ENCODE measurements around the gene OGT. TPM values are rescaled to one million over a fixed set of nuclear protein-coding genes. Genes with fewer than 3 reads are reported as not detected.
"Not testable (repeated sequence)": the region's sequence is repeated elsewhere in the genome, so short reads cannot be mapped to it uniquely, and the experiment has no call there.

Gene OGT
- polyA plus RNA-seq, 5 donors = 174 to 344 (median 305) TPM

DNA sequence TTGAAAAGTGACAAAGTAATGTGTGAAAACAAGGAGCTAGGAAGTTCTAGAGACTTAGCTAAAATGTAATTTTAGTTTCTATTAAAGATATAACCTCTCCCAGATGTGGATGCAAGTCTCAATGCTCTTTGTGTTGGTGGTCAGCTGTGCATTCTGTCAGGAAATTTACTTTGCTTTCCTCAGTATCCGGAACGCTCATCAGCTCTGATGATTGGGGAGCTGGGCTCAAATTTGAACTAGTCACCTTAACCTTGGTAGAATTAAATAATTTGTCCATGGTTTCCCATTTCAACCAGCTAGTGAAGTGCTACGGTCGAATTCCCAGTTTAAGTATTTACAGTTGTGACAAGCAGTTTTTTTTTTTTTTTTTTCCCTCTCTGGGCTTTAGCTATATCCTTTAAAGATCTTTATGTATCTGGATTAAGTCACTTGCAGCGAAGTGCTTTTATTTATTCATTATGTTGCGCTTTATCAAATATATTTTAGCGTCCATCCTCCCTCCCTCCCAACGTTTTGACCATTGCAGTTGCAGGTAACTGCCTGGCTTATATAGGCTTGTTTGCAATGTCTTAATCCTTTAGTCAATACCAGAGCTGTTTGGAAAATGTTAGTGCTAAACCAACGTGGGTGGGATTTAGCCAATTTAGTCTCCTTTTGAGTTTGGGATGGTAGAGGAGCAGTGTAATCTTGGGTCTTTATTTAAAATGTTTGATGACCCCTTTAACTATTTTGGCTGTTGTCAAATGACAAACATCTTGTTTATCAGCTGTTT lies 2.1 kb downstream of the OGT start:
- no peak for DNase-seq

DNA sequence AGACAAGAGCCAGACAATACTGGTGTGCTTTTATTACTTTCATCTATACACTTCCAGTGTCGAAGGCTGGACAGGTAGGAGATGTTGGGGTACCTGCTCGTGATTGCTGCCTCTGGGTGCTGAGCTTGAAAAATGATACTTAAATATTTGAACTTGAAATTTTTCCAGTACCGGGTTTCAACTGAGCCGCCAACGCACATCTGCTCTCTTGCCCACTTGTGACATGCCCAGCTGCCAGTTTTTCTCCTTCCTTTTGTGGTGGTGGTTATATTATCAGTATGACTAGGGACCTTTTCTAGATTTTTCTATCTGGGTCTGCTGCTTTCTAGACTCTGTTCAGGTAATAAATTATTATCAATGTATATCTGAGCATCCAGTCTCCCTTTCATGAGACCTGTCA lies 3.4 kb downstream of the OGT start:
- DNase-seq = no peak

DNA sequence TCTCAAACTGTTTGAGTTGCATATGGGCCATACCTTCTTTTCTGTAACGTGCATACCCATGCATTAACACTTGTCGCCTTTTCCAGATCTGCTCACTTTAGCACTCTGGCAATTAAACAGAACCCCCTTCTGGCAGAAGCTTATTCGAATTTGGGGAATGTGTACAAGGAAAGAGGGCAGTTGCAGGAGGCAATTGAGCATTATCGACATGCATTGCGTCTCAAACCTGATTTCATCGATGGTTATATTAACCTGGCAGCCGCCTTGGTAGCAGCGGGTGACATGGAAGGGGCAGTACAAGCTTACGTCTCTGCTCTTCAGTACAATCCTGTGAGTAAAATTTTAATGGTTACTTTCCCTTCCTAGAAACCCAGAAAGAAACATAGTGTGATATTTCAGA lies 4.8 kb downstream of the OGT start:
- no peak for DNase-seq

DNA sequence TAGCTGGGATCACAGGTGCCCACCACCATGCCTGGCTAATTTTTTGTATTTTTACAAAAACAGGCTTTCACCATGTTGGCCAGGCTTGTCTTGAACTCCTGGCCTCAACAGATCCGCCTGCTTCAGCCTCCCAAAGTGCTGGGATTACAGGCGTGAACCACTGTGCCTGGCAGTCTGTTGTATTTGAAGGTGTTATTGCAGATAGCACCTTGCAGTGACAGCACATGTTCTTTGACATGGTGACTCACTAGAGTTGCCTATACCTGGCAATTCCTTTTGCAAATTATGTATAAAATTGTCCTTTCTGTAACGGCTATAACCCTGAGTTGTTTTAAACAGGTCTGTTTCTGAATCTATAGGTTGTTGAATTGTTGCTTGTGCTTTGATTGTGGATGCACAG lies 7.9 kb downstream of the OGT start:
- no peak for DNase-seq

DNA sequence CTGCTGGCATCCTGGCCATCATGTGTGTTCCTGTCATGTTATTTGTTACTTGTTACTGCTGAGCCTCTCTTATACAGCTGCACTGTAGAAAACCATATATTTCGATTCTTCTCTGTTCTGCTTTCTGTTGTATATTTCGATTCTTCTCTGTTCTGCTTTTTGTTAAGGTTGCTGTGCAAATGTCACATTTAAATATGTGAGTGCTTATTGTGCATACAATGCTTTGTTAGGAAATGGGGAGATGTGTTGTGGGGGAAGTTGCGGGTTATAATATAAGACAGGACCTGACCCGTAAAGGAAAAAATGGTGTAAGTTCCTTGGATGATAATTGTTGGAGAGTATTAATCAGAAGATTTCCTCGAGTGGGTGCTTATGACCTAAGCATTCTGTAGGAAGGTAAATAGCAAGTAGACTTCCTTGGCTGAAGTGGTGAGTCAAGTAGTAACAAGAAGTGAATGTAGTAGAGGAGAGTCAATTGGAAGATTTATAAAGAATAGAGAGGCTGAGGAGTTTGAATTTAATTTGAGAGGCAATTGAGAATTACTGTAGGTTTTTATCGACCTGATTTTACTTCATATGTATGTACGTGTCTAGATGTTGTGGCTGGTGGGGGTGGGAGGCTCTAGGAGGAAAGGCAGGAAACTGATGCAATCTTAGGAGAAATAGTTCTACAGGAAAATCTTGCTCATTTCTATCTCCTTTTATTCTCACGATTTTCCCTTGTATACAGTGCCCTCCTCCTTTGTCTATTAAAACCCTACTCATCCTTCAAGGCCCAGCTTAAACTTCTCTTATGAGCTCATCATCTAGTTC lies 8.5 kb downstream of the OGT start:
- DNase-seq = no peak

DNA sequence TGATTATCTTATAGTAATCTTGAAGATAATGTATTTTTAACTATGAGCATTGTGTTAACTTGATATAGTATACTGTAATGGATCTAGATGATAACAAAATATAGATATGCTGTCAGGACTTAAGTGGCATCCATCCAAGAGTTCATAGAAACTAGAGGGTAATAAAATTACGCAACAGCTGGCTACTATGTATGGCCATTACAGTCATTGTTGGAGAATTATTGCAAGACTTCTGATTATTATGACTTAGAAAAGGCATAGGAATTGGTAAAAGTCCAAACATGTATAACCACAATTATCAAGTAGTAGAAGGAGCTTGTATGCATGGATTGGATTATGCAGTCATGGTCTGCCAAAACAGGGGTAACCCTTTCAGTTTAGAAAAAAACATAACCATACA lies 9.5 kb downstream of the OGT start:
- peak in 1 of 2 donors; percentile 50 for DNase-seq

DNA sequence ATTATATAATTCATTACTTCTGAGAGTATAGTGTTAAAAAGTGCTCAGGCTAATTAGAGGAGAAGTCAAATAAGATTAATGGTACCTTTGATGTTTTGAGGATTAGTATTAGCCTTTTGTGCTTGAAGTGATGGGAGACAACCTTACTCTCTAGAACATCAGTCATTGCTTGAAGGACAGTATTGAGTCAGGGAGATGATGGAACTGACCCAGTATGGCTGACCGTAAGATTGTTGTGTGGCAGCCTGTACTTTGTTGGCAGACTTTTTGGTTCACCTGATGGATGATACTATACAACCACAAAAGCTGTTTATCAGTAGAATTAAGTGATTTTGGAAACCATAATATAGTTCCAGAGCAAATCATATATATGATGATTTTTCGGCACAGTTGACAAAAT lies 9.9 kb downstream of the OGT start:
- no peak for DNase-seq

DNA sequence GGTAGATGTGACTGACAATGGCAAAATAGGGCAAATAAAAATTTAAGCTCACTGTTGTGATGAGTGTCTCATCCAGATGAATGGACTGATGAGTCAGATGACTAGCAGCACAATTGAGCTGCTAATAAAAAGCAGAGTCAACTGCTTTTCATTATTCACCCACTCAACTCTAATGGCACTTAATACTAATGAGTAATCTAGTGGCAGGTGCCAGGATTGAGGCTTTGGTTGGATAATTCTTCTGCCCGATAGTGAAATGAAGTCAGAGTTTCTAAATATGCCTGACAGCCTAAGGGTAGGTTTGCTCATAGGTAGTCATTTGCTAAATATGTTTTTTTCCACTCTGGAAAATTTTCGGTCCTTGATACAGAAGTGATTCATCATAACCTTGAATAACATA lies 10.4 kb downstream of the OGT start:
- DNase-seq = no peak

DNA sequence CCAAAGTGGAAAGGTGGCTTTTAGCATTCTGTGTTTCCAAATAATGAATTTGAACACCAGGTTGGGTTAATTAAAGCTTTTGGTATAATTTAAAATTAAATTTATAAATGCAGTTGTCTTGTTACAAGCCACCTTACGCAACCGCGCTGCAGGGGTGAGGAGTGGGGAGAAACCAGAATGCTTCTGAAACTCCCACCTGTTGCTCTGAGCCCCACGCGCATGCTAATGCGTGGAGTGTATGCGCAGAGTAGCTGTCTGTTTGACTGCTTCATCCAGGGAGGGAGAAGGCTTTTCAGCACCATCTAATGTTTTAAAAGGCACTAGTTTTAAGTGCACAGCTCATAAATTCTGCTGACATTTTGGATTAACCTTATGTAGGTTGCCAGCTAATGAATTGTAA lies 12.5 kb downstream of the OGT start:
- no peak for DNase-seq

DNA sequence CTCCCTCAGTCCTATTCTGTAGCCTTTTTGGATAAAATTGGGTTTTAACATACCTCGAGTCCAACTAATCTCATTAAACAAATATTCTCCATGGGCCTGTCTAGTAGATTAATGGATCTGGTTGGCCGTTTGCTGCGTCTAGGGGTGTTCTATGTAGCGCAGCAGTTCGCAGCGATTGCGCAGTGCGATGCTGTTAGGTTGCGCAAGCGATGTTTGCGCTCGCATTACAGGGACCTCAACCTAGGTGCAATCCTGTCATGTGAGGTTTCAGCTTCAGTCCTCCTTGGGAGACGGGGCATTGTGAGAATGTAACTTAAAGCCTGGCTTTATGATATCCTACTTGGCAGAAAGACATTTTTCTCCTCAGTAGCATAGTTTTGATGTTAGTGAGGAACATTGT lies 14.0 kb downstream of the OGT start:
- no peak for DNase-seq

DNA sequence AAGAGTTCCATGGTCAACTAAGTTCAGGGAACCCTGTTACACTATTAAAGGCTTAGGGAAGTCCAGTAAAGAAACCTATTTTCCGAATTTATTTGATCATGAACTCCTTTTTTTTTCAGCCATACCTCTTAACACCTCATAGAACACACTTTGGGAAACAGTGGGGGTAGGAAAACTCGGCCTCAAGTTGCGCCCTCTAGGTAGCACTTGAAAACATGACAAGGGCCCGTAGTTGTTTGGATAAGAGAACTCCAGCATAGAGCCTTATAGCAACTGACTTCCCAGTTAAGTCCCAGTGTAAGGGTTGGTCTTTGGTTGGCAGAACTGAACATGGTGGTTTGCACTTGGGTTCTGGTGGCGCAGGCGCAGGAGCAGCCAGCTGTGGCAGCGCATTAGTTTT lies 14.4 kb downstream of the OGT start:
- DNase-seq = no peak

DNA sequence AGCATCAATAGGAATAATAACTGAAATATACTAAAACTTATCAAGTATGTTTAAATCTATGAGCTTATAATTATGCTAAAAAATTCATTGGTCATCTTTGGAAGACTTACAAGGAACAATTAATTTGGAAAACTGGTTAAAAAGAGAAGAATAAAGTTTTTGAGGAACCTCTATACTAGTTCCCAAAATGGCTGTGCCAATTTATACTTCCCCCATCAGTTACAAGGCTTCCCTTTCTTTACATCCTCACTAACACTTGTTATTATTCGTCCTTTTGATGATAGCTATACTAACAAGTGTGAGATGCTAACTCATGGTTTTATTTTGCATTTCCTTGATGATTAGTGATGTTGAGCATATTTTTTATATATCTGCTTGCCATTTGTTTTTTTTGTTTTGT lies 17.1 kb downstream of the OGT start:
- DNase-seq = no peak

DNA sequence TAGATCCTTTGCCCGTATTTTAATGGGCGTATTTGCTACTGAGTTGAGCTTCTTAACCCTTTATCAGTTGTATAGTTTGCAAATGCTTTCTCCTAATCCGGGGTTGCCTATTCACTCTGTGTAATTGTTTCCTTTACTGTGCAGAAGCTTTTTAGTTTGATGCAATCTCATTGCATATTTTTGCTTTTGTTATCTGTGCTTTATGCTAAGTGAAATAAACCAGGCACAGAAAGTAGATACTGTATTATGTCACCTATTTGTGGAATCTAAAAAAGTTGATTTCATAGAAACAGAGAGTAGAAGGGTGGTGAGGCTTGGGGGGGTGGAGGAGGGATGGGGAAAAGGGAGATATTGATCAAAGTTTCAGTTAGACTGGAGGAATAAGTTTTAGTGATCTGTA lies 17.7 kb downstream of the OGT start:
- no peak for DNase-seq

DNA sequence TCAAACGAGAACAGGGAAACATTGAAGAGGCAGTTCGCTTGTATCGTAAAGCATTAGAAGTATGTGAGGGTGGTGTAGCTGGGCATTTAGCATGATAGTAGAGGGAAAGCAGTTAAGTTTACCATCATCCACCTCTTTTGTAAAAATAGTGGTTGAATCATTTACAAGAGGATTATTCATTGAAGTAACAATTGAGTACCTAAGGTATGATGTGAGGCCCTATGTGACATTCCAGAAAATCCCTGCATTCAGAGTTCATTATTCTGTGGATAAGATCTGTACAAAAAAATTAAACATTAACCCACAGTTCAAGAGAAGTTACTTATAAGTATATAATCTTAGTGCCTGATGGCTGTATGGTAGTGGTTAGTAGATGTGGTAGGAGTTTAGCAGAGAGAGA lies 23.1 kb downstream of the OGT start:
- DNase-seq = no peak

DNA sequence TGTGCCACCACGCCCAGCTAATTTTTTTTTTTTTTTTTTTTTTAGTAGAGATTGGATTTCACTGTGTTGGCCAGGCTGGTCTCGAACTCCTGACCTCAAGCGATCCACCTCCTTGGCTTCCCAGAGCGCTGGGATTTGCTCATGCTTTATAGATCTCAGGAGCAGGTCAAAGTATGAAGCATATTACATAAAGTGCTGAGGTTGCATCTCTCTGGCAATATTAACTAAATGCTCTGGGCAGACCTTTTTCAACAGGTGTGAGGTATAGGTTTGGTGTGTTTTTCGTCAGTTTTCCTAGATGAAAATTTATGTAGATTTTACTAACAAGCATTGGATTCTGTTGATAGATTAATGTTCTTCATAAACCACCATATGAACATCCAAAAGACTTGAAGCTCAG lies 26.0 kb downstream of the OGT start:
- no peak for DNase-seq

DNA sequence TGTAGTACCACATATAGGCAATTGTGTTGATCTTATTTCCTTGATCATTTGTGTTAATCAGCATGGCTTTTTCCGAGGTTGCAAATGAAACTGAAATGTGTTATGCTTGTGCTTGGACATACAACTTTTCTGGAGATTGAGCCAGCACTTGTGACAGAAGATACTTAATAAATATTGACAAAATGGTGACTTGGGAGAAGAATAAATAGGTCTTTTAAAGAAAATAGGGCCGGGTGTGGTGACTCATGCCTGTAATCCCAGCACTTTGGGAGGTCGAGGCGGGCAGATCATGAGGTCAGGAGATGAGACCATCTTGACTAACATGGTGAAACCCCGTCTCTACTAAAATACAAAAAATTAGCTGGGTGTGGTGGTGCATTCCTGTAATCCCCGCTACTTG lies 26.9 kb downstream of the OGT start:
- not testable (repeated sequence) for DNase-seq

DNA sequence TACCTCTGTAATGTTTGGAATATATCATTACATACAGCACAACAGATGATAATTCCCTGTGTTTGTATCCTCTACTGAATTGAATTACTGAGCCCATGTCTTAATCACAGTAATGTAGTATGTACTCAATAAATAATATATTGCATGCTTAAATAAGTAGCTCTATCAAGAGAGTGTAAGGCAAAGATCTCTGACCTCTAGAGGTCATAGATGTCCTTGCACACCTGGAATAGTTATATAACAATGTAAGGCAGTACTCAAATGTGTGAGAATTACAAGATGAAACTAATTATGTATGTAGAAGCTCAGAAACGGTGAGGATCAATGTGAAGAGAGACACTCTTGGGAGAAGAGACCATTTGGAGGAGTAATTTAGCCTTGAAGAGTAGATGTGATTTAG lies 31.0 kb downstream of the OGT start:
- DNase-seq = no peak

DNA sequence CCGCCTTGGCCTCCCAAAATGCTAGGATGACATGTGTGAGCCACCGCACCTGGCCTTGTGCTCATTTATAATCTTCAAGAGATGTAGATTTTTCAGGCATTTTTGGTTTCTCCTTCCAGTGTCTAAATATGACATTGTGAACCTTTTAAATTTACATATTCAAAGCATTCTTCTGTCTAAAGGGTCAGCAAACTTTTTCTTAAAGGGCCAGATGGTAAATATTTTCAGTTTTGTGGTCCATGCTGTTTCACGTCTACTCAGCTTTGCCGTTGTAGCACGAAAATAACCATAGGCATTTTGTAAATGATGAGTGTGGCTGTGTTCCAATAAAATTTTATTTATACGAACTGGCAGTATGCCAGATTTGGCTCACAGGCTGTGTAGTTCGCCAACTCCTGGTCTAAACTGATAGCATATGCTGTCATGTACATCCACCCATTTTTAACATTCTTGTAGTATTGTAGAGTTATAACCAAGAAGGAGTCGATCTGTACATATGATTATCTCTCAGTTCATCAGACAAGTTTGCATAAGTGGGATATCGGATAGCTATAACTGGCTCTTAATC lies 32.7 kb downstream of the OGT start:
- no peak for DNase-seq

DNA sequence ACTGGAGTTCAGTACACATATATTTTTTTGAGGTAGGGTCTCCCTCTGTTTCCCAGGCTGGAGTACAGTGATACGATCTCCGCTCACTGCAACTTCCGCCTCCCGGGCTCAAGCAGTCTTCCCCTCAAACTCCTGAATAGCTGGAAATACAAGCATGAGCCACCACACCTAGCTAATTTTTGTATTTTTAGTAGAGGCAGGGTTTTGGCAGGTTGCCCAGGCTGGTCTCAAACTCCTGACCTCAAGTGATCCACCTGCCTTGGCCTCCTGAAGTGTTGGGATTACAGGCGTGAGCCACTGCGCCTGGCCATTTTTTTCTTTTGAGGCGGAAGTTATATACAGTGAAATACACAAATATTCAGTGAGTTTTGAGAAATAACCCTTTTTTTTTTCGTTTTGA lies 38.5 kb downstream of the OGT start:
- DNase-seq = peak in 1 of 2 donors; percentile 10

DNA sequence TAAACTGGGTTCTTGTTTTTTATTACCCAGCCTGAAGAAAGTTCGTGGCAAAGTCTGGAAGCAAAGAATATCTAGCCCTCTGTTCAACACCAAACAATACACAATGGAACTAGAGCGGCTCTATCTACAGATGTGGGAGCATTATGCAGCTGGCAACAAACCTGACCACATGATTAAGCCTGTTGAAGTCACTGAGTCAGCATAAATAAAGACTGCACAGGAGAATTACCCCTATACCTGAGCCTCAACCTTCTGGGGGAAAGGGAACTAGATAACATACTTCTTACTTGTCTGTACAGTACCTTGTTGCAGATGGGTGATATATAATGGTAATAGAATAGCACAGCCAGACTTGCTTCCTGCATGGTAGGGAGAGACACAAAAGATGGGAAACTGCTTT lies 40.7 kb downstream of the OGT start:
- DNase-seq = no peak

DNA sequence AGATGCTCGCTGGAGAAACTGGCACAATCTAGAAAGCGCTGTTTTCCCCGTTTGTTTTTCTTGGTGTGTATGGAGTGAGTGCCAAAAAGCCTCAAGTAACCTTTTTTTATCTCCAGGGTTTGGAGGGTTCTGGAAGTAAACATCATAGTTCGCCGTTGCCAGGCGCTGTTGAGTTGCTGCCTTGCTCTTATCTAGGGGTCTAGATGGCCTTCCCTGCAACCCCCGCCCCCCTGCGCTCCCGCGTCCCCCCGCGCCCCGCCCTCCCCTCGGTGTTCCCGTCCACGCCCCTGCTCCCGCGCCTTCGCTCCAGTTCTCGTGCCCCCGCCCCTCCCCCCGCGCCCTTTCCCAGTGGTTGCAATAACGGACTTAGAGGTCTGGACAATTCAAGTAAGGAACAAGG lies 44.8 kb downstream of the OGT start:
- DNase-seq = no peak

DNA sequence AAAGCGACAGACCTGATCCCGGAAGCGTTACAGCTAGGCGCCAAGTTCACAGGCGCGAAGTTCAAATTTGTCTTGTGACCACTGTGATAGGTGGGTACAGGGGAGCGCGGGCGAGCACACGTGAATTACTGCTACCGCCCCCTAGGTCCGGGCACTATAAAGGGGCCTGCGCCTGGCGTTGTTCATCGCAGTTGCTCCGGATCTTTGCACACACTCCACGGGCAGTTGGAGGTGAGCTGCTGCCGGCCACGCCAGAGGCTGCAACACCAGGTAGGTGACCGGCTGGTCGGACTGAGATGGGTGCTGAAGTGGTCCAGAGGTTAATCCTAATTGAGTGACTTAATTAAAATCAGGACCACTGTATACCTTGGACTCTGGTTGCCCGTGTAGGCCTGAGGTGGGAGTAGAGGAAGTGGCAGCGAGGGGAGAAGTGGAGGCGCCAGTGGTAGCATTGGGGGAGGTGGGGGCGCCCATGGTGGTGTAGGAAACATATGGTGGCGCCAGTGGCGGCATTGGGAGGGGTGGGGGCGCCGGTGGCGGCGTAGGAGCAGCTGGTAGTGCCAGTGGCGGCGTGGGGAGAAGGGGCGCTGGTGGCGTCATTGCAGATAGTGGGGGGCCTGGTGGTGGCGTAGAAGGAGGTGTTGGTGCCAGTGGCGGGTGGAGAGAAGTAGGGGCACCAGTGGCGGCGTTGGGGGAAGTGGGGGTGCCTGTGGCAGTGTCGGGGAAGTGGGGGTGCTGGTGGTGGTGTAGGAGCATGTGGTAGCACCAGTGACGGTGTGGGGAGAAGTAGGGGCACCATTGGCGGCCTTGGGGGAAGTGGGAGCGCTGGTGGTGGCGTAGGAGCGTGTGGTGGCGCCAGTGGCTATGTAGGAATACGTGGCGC lies 45.6 kb downstream of the OGT start, which contains the start of gene GCNA:
TSS of gene GCNA (plus strand) at position 185 of the 883 bp plus-strand sequence. CDS start 2,385 bp downstream, outside the sequence.
- DNase-seq = no peak
